Activated CD4-positive, CD25-positive, alpha-beta regulatory T cell treated with anti-CD3 and anti-CD28 coated beads, Interleukin-2, amount 50 U/mL, for 72 hours (primary cell): ENCODE measurements around the gene HDGF.

Experiments used
- DNase-seq: peaks from one replicate; pipeline ENCODE4 v3.0.0; 2021

The HDGF gene

DNA sequence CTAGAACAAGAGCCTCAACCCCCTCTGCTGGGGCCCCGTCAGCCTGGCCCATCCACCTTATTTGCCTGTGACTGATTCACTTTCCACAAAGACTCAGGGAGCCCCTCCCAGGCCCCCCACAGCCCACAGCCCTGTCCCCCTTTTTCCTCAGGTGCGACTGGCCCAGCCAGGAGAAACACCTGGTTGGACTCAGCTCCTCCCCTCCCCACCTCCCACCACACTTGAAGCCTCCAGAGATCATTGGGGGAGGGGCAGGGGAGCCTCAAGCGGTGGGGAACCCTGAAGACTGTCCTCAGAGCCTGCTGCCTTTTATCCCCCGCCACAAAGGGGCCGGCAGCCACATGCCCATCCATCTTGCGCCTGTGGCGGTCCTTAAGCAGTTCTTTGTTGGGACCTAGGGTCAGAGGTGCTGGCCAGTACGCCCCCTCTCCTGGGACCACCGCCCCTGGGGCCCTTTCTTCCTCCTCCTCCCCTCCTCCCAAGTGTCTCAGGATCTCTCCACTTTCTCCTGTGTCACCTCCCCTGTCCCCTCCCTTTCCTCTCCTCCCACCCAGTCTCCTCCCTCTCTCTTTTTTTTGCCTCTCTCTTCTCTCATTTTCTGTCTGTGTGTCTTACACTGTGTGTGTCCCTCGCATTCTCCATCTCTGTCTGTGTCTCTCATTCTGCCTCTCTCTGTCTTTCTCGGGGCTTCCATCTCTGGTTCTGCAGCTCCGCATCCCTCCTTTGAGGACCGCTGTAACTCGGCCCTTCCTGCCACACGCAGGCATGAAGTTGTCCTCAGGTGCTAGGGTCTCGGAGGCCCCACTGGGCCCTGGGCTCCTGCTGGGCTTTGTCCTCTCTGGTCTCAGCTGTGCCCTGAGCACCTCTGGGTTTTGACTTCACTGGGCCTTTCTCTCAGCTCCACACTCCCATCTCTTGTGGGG is 58.3 kb downstream of the HDGF start:
- no peak for DNase-seq

DNA sequence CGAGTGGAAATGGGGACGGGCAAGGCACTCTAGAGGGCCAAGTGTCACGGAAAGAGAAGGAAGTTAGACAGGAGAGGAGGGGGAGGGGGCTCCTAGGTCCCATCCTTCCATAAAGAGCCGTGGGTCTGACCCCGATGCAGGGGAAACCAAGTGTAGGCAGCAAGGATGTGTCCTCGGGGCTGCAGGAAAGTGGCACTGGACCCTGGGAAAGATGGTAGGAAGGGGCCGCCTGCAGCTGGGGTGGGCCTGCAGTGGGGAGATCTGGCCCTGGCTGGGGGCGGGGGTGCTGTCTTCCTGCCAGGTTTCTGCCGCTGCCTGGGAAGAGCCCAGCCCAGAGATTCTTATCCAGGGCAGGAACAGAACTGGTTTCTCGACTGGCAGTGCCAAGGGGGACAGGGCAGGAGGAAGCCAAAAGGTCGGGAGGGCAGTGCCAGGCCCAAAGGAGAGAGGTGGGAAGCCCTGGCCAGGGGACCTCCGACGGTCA is 59.0 kb downstream of the HDGF start:
- DNase-seq: no peak
